Common myeloid progenitor, CD34-positive (primary cell): ENCODE results near the gene NAXD.

Source experiments
- CTCF ChIA-PET: fragments of 350-600 bp; sonication (Branson Sonifier 250); formaldehyde crosslinking; loops from one replicate; lab custom pipeline; 2021; ENCODE audit warnings: antibody characterized with exemption; lab: Charles Lee
- POLR2A ChIA-PET: fragments of 350-600 bp; sonication (Branson Sonifier 250); formaldehyde crosslinking; loops from one replicate; lab custom pipeline; 2021; ENCODE audit warnings: antibody characterized with exemption; lab: Charles Lee
- DNase-seq, 3 donors: peaks; one replicate each; pipeline versions ENCODE4 v3.0.0 to v3.0.0-alpha.2; 2013
- H3K27ac ChIP-seq, 2 experiments: 1 replicate in 1 of 2; 2 replicates in 1 of 2; pipeline ENCODE4 v1.7.0; 2013; ENCODE audit warnings: inconsistent platforms in 2 of 2, low read length in 2 of 2, mild to moderate bottlenecking in 2 of 2, low read depth in 1 of 2, moderate library complexity in 1 of 2; ENCODE audit not compliant: severe bottlenecking in 2 of 2, insufficient read depth in 1 of 2, poor library complexity in 1 of 2
- H3K27me3 ChIP-seq, 5 experiments: replicated peaks in 2 of 5; 1 replicate in 3 of 5; 2 replicates in 2 of 5; pipeline versions ENCODE4 v1.6.1 to v1.7.0; 2013; ENCODE audit warnings: low read length in 4 of 5, mild to moderate bottlenecking in 2 of 5, moderate library complexity in 2 of 5, inconsistent platforms in 1 of 5; ENCODE audit not compliant: insufficient read depth in 5 of 5, control insufficient read depth in 4 of 5
- H3K36me3 ChIP-seq, 4 experiments: 1 replicate in 2 of 4; 2 replicates in 2 of 4; pipeline versions ENCODE4 v1.6.1 to v1.7.0; 2013; ENCODE audit warnings: low read length in 3 of 4, control low read depth in 1 of 4, mild to moderate bottlenecking in 1 of 4; ENCODE audit not compliant: control insufficient read depth in 4 of 4, insufficient read depth in 4 of 4
- H3K4me1 ChIP-seq, 4 experiments: 1 replicate in 3 of 4; 2 replicates in 1 of 4; pipeline versions ENCODE4 v1.6.1 to v1.7.1; 2013; ENCODE audit warnings: low read length in 3 of 4, mild to moderate bottlenecking in 3 of 4, control low read depth in 1 of 4, inconsistent platforms in 1 of 4, moderate library complexity in 1 of 4; ENCODE audit not compliant: control insufficient read depth in 4 of 4, insufficient read depth in 4 of 4; ENCODE audit errors: control extremely low read depth in 1 of 4
- H3K4me3 ChIP-seq, 7 experiments: 1 replicate in 4 of 7; 2 replicates in 3 of 7; pipeline versions ENCODE4 v1.5.1 to v1.7.0; 2013; ENCODE audit warnings: mild to moderate bottlenecking in 7 of 7, low read length in 6 of 7, moderate library complexity in 6 of 7, inconsistent platforms in 2 of 7, low read depth in 2 of 7, control low read depth in 1 of 7; ENCODE audit not compliant: insufficient read depth in 4 of 7, control insufficient read depth in 1 of 7; ENCODE audit errors: extremely low read depth in 1 of 7
- H3K9me3 ChIP-seq, 5 experiments: 1 replicate in 4 of 5; 2 replicates in 1 of 5; pipeline versions ENCODE4 v1.6.1 to v1.7.1; 2013; ENCODE audit warnings: low read length in 4 of 5, mild to moderate bottlenecking in 2 of 5, inconsistent platforms in 1 of 5, low read depth in 1 of 5, moderate library complexity in 1 of 5; ENCODE audit not compliant: control insufficient read depth in 4 of 5, insufficient read depth in 2 of 5; ENCODE audit errors: control extremely low read depth in 1 of 5
- WGBS: methylation state at CpG from one replicate; pipeline ENCODE4 v1.1.5; 2013; ENCODE audit not compliant: insufficient coverage; 5-methylcytosine and 5-hydroxymethylcytosine counted together

Gene NAXD

GRCh38 chr13:110689041-110689440 is 73.7 kb downstream of the NAXD start:
- POLR2A ChIA-PET, result no interaction called here

More at GRCh38 chr13:110689041-110689440, 73.7 kb downstream of the NAXD start:
- 90% methylated on average over 7 of the region's 9 CpGs for WGBS
- no peaks in the 10 kb centered on the region for H3K27me3 ChIP-seq
- no peak for DNase-seq
- no peak overlapping the region for H3K4me3 ChIP-seq
- CTCF ChIA-PET, result interaction anchor here (1.8 kb wide), 1 partner anchor 29 kb away, joined by 4 read pairs; no protein-coding TSS in a partner anchor
- no peaks in the 10 kb centered on the region for H3K4me1 ChIP-seq
- peaks cover 4 to 64% (median 32%) of the 10 kb centered on the region in 4 experiments for H3K36me3 ChIP-seq
- H3K9me3 ChIP-seq, result no peaks in the 10 kb centered on the region
- H3K27ac ChIP-seq, result no peak overlapping the region
